Dermis blood vessel endothelial cell (primary cell): Measurements from ENCODE around the gene TEC. TPM values are rescaled to one million over a fixed set of nuclear protein-coding genes. Genes with fewer than 3 reads are reported as not detected.

ENCODE experiments used
- DNase-seq: peaks from one replicate; pipeline ENCODE4 v3.0.0; 2010
- total RNA-seq: library from RNA; depleted of rRNA; stranded (reverse); fragments of >200 nt; gene quantifications from 2 replicates; pipeline ENCODE4 v1.2.3, GENCODE V29; 2014

Gene TEC
- total RNA-seq, 1 donor from 2014 or later, result 1.7 TPM

DNA sequence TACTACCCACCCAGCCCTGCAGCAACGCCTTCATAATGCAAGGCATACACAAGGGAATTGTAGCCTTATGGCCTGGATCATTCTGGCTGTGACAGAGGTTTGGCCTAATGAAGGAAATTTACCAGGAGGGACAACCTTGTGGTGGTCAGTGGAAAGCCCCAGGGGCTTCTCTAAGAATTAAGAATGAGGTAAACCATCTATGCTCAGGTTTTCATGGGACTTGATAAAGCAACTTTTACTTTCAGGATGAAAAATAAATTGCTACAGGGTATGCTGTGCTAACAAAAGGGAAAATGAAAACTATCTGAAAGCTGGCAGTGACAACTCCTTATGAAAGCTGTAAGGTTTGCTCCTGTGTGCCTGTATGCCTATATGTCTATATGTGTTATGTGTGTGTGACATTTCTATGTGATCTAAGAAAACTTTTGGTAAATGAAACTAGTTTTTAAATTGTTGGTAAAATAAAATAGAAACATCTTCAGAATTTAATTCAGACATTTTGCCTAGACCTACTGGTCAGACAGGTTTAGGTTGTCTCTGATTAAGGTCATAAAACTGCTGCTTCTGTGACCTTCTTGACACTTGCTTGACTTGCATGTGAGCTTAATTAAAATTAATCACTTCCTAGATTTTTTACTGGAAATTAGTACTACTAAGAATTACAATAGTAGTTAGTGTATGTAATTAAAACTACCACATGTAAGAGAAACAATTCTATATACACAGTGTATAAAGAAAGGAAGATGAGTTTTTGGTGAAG, 115.7 kb downstream of the TEC start:
- no peak for DNase-seq

DNA sequence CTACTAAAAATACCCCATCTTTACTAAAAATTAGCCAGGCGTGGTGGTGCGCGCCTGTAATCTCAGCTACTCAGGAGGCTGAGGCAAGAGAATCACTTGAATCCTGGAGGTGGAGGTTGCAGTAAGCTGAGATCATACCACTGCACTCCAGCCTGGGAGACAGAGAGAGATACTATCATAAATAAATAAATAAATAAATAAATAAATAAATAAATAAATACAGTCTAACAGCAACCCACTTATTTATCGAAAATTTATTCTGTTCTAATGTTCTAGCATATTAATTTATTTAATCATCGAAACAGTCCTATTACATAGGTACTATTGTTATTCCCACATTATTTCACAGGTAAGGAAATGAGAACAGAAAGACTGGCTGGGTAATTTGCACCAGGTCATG, 117.4 kb downstream of the TEC start:
- no peak for DNase-seq

DNA sequence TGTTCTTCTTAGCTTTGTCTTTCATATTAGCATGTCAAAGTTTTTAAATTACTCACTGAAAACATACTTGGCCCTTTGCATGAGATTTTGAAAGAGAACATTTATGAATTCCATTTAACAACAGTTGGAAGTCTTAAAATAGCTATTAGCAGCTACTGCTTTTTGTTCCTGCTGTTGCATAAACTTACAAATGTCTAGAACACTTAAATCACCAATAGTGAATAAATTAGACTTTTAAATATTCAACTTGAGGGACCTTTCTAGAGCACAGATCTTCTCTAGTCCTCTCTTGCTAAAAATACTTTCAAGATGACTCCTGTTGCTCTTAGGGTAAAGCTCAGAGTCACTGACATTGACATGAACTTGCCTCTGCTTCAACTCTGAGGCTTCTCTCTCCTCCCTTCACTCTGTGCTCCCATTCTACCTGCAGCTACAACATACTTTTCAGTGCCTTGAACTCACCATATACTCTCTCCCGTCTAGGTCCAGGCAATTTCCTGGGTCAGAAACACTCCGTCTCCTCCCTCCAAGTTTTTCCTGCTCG, 119.7 kb downstream of the TEC start:
- no peak for DNase-seq

DNA sequence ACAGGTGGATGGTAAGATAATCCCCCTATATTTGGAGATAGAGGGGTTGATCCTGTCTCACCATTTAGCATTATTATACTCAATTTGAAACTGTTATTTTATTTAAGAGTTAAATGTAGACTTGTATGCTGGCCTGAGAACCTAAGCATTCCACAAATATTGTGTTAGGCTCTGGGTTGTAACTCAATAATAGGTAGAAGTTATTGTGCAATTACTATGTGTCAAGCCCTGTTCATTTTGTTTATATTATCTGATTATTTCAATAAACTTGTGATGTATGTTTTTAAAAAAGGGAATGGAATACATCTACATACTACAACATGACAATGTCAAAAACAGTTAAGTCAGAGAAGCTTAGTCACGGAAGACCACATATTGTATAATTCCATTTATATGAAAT, 122.0 kb downstream of the TEC start:
- no peak for DNase-seq

- peak; percentile 70 for DNase-seq
These were observed 128.6 kb downstream of the TEC start for GRCh38 chr4:48141048-48141447.

- peak; percentile 67 for DNase-seq
These were observed 129.9 kb downstream of the TEC start for GRCh38 chr4:48139691-48140090.

GRCh38 chr4:48138936-48139335, 130.7 kb downstream of the TEC start:
- no peak for DNase-seq

DNA sequence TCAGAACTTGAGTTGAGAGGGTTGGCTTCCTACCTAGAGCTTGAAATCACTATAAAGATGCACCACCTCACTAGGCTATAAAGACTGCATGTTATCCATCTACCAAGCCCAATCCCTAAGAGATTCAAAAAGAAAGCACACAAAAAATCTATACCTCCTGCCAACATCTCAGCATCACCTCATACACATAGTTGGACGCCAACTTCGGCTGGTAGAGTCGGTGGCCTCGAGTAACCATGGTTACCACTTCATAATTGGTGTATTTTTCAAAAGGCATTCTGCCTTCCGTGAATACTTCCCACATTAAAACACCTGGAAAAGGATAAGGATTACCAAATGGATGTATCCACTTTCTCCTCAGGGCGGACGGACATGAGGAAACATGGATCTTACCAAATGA, 131.1 kb downstream of the TEC start:
- no peak for DNase-seq

DNA sequence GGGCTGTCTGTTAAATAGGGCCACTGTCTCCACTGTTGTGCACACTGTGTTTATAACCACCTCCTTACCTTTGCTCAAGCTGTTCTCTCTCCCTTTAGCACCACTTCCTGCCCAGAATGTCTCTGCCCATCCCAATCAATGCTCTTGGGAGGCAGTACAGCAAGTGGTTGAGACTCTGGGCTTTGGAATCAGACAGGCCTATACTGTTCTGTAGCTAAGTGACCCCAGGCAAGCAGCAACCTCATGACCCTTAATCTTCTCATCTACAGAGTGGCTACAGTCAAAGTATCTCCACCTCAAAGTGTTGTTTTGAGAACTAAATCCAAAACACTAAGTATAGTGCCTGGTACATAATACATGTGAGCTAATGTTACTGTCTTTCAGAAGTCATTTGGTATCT, 131.8 kb downstream of the TEC start:
- DNase-seq, result no peak

DNA sequence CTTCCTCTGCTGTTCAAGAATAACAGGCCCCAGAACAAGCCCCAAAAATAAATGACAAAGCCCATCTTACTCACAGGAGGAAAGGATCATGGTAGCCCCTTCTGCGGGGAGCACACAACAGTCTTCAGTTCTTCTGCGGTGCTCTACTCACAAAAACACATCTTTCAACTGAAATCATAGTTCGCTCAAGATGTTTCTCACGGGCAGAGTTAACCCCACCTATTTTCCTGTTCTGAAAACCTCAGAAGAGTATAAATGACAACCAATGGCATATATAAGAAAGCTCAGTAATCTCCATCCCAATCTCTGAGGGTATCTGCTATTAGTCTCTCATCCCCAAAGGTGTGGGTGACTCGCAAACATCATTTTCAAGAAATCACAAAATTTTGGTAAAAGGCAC, 135.6 kb downstream of the TEC start, which contains the start of gene TXK:
TSS of gene TXK (minus strand) at position 170 of the 400 bp plus-strand sequence. CDS start at position 90, 80 bp downstream.
- no peak for DNase-seq

GRCh38 chr4:48133669-48134068, 136.0 kb downstream of the TEC start:
- peak; percentile 55 for DNase-seq

GRCh38 chr4:48131736-48132135, 137.9 kb downstream of the TEC start:
- DNase-seq, result no peak

GRCh38 chr4:48130100-48130499, 139.5 kb downstream of the TEC start:
- no peak for DNase-seq

GRCh38 chr4:48129307-48130014, 140.2 kb downstream of the TEC start:
- DNase-seq, result no peak

GRCh38 chr4:48127682-48128404, 141.8 kb downstream of the TEC start:
- peak; percentile 96 for DNase-seq

GRCh38 chr4:48127231-48127630, 142.4 kb downstream of the TEC start:
- DNase-seq, result no peak

GRCh38 chr4:48126621-48127020, 143.0 kb downstream of the TEC start:
- no peak for DNase-seq

DNA sequence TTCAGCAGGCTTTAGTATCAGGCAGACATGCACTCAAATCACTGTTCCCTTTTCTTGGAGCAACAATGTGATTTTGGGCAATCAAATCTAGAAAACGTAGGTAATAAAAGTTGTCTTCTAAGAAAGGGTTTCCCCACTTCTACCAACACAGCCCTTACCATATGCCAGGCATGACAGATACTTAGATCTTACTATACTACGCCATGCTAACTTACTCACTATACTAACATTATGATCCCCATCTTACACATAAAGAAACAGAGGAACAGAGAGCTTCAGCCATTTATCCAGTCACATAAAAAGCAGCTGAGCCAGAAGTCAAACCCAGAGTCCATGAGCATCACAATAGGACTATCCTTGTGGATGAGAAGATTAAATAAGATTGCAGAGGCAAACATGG, 144.8 kb downstream of the TEC start:
- no peak for DNase-seq

GRCh38 chr4:48122756-48123155, 146.9 kb downstream of the TEC start:
- no peak for DNase-seq

DNA sequence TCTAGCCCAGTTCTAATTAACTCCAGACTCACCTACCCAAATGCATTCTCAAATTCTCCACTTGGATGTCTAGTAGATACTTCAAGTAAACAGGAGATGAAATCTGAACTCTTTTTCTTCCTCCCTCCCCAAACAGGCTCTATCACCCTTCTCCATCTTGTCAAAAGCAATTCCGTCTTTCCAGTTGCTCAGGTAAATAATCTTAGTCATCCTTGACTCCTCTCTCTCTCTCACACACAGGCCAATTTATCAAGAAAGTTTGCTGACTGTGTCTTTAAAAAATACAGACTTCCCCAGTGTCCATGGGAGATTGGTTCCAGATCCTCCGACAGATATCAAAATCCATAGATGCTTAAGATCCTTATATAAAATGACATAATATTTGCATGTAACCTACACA, 148.5 kb downstream of the TEC start:
- no peak for DNase-seq

GRCh38 chr4:48120132-48120531, 149.5 kb downstream of the TEC start:
- no peak for DNase-seq

DNA sequence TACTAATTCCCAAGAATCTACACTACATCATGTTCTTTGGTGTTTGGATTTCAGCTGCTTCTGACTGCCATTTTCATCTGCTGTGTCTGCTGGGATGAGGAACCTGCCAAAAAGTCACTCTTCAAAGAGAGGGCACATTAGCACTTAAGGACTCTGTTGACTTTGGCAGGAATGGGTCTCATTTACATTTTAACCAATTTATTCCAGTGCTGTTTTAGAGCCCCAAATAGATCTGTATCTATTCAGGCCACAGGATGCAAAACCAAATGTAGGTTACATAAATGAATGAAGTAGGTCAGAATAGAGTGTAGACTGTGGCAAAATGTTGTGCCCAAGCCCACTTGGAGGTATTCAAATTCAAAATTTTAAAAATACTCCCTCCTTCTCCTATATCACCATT, 150.0 kb downstream of the TEC start:
- DNase-seq, result no peak

DNA sequence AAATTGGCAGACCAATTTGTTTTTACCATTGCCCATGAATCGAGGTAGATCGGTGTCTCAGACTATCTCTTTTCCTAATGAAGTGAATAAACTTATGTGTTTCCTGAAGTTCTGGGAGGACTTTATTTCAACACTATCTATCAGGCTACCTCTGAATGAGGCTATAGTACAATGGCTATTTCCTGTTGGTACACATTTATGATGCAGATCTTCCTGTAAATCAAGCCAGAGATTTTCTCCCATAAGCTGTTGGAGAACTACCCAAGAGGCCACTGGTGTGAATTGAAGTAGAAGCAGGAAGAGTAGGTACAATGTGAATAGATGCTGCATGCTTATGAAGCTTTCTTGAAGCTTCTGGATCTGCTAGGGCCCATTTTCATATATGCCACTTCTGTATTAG, 151.6 kb downstream of the TEC start:
- peak; percentile 56 for DNase-seq
